ENCODE results near the gene DOCK8.

- TF ChIP-seq CTCF (IDR thresholded peaks at IDR 0.05) (no peak), POLR2A (IDR thresholded peaks at IDR 0.05) (no peak)
Observed at GRCh38 chr9:254516-254915, 39.9 kb downstream of the DOCK8 start.
